Hepatocyte (in vitro differentiated cells): Measurements from ENCODE around the gene CHST3.

Source experiments
- EZH2 ChIP-seq: fragments of 200-600 bp; sonication (generic); IDR thresholded peaks from 2 replicates; pipeline ENCODE4 v1.6.1; 2016; ENCODE audit warnings: antibody characterized with exemption, mild to moderate bottlenecking, borderline replicate concordance
- TF ChIP-seq, protein P1 (sequence below): fragments of 200-600 bp; sonication (generic); IDR thresholded peaks from 2 replicates; pipeline ENCODE4 v1.5.1; 2016; ENCODE audit warnings: antibody characterized with exemption, mild to moderate bottlenecking; ENCODE audit not compliant: poor library complexity

DNA sequence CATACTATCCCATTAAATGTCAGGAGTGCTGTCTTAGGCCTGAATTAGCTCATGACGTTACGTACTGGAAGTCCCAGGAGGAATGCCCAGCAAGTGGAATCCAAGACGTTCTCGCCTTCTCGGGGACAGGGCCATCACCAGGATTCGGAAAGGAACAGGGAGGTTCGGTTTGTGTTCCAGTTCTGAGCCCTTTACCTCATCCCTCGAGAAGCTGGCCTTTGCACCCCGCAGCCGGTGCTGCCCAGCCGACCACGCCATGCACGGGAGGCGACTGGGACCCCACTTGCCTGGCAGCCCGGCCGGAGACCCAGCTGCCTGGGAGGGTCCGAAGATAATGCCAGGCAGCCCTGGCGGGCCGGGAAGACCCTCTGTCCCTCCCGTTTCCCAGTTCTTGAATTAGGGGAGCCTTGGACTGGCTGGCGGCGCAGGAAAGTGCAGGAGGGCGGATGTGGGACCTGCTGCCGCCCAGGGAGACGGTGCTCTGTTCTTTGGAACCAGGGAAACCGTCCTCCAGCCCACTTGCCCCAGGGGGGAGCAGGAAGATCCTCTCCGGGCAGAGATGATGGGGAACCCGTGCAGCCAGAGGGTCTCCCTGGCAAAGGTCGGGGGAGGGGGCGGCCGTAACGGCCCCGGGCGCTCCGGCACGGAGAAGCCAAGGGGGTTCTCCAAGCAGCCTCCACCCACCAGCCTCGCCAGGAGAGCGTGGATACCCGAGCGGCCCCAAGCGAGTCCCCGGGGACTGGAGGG lies 671 bp upstream of the CHST3 start:
- TF ChIP-seq, protein P1, sequence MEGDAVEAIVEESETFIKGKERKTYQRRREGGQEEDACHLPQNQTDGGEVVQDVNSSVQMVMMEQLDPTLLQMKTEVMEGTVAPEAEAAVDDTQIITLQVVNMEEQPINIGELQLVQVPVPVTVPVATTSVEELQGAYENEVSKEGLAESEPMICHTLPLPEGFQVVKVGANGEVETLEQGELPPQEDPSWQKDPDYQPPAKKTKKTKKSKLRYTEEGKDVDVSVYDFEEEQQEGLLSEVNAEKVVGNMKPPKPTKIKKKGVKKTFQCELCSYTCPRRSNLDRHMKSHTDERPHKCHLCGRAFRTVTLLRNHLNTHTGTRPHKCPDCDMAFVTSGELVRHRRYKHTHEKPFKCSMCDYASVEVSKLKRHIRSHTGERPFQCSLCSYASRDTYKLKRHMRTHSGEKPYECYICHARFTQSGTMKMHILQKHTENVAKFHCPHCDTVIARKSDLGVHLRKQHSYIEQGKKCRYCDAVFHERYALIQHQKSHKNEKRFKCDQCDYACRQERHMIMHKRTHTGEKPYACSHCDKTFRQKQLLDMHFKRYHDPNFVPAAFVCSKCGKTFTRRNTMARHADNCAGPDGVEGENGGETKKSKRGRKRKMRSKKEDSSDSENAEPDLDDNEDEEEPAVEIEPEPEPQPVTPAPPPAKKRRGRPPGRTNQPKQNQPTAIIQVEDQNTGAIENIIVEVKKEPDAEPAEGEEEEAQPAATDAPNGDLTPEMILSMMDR: no peak
- no peak for TF ChIP-seq EZH2
